HG03432 (cell line): ENCODE data around the gene NRXN3.
A peak's percentile ranks its signal among the peaks of the same experiment; 100 is the strongest.

Experiments used
- ATAC-seq: cut with Tn5 transposase; IDR thresholded peaks from one replicate; pipeline ENCODE4 v1.9.1; 2021; ENCODE audit warnings: mild to moderate bottlenecking, moderate library complexity; ENCODE audit not compliant: unreplicated experiment

The NRXN3 gene

GRCh38 chr14:78240567-78240966, 70.4 kb downstream of the NRXN3 start:
- ATAC-seq = no peak

GRCh38 chr14:78242086-78242485, 71.9 kb downstream of the NRXN3 start:
- ATAC-seq = no peak

- ATAC-seq = no peak
Observed at GRCh38 chr14:78243187-78243586, 73.0 kb downstream of the NRXN3 start.

- no peak for ATAC-seq
Observed at GRCh38 chr14:78245238-78245637, 75.1 kb downstream of the NRXN3 start.

- ATAC-seq = no peak
Observed at GRCh38 chr14:78248501-78249090, 78.4 kb downstream of the NRXN3 start.

GRCh38 chr14:78251308-78251707, 81.1 kb downstream of the NRXN3 start:
- ATAC-seq = no peak

GRCh38 chr14:78253986-78254385, 83.8 kb downstream of the NRXN3 start:
- no peak for ATAC-seq

- no peak for ATAC-seq
Observed at GRCh38 chr14:78254911-78255461, 84.8 kb downstream of the NRXN3 start.

GRCh38 chr14:78259831-78260230, 89.7 kb downstream of the NRXN3 start:
- ATAC-seq = no peak

- no peak for ATAC-seq
Observed at GRCh38 chr14:78278464-78279250, 108.5 kb downstream of the NRXN3 start.

GRCh38 chr14:78282437-78282836, 112.3 kb downstream of the NRXN3 start:
- no peak for ATAC-seq

GRCh38 chr14:78286210-78286609, 116.0 kb downstream of the NRXN3 start:
- no peak for ATAC-seq

- peak; percentile 84 for ATAC-seq
Observed at GRCh38 chr14:78292003-78292402, 121.8 kb downstream of the NRXN3 start.

GRCh38 chr14:78297858-78298257, 127.7 kb downstream of the NRXN3 start:
- ATAC-seq = no peak

- no peak for ATAC-seq
Observed at GRCh38 chr14:78298298-78298697, 128.1 kb downstream of the NRXN3 start.

GRCh38 chr14:78302841-78303240, 132.7 kb downstream of the NRXN3 start:
- no peak for ATAC-seq

GRCh38 chr14:78307671-78308070, 137.5 kb downstream of the NRXN3 start:
- no peak for ATAC-seq

GRCh38 chr14:78308079-78308478, 137.9 kb downstream of the NRXN3 start:
- ATAC-seq = no peak

GRCh38 chr14:78310272-78310671, 140.1 kb downstream of the NRXN3 start:
- no peak for ATAC-seq

- no peak for ATAC-seq
Observed at GRCh38 chr14:78313499-78313898, 143.3 kb downstream of the NRXN3 start.

GRCh38 chr14:78314484-78314883, 144.3 kb downstream of the NRXN3 start:
- no peak for ATAC-seq

- ATAC-seq = no peak
Observed at GRCh38 chr14:78316052-78316451, 145.9 kb downstream of the NRXN3 start.
